SK-N-SH treated with all-trans-retinoic acid at 6 μM for 48 hours (cell line): Measurements from ENCODE around the gene CCDC122.

Experiments used
- ATAC-seq: fragments of 200-7000 bp; cut with Tn5 transposase; 3 replicates; pipeline ENCODE4 v1.9.1; 2020; ENCODE audit warnings: mild to moderate bottlenecking, moderate library complexity
- ARNTL ChIP-seq: fragments of 450-650 bp; formaldehyde crosslinking; IDR thresholded peaks from 2 replicates; pipeline ENCODE4 v1.5.0; 2020; ENCODE audit warnings: low read depth, mild to moderate bottlenecking, moderate library complexity, borderline replicate concordance
- BACH2 ChIP-seq: fragments of 250-450 bp; sonication (Bioruptor Pico); IDR thresholded peaks from 2 replicates; pipeline ENCODE4 v1.9.0; 2021; ENCODE audit warnings: mild to moderate bottlenecking, borderline replicate concordance
- CREB5 ChIP-seq: fragments of 250-450 bp; sonication (Bioruptor Pico); IDR thresholded peaks from 2 replicates; pipeline ENCODE4 v1.5.1; 2020; ENCODE audit warnings: low read depth, mild to moderate bottlenecking, moderate library complexity
- CSDC2 ChIP-seq: fragments of 250-450 bp; sonication (Bioruptor Pico); IDR thresholded peaks from 2 replicates; pipeline ENCODE4 v1.5.0; 2020; ENCODE audit warnings: mild to moderate bottlenecking, moderate library complexity
- CSRNP3 ChIP-seq: fragments of 250-450 bp; sonication (Bioruptor Pico); IDR thresholded peaks from 2 replicates; pipeline ENCODE4 v1.5.1; 2021; ENCODE audit warnings: mild to moderate bottlenecking, moderate library complexity
- GLIS3 ChIP-seq: fragments of 250-450 bp; sonication (Bioruptor Pico); IDR thresholded peaks from 2 replicates; pipeline ENCODE4 v1.5.0; 2020; ENCODE audit warnings: mild to moderate bottlenecking, moderate library complexity
- ISL1 ChIP-seq: fragments of 250-450 bp; sonication (Bioruptor Pico); IDR thresholded peaks from 2 replicates; pipeline ENCODE4 v2.1.2; 2022; ENCODE audit warnings: mild to moderate bottlenecking, moderate library complexity
- OSR1 ChIP-seq: fragments of 250-450 bp; sonication (Bioruptor Pico); IDR thresholded peaks from 2 replicates; pipeline ENCODE4 v1.8.0; 2022; ENCODE audit warnings: moderate library complexity, mild to moderate bottlenecking, inconsistent platforms
- PATZ1 ChIP-seq: fragments of 250-450 bp; sonication (Bioruptor Pico); IDR thresholded peaks from 2 replicates; pipeline ENCODE4 v1.8.0; 2020; ENCODE audit warnings: mild to moderate bottlenecking, moderate library complexity, borderline replicate concordance
- POU6F1 ChIP-seq: fragments of 250-450 bp; sonication (Bioruptor Pico); IDR thresholded peaks from 2 replicates; pipeline ENCODE4 v1.8.0; 2021; ENCODE audit warnings: low read depth, mild to moderate bottlenecking, moderate library complexity, borderline replicate concordance
- RARB ChIP-seq: fragments of 250-450 bp; sonication (Bioruptor Pico); IDR thresholded peaks from 2 replicates; pipeline ENCODE4 v1.8.0; 2021; ENCODE audit warnings: mild to moderate bottlenecking, moderate library complexity
- SNAI2 ChIP-seq: fragments of 250-450 bp; sonication (Bioruptor Pico); IDR thresholded peaks from 2 replicates; pipeline ENCODE4 v1.5.0; 2020; ENCODE audit warnings: mild to moderate bottlenecking, moderate library complexity
- TCF4 ChIP-seq: fragments of 250-450 bp; sonication (Bioruptor Pico); IDR thresholded peaks from 2 replicates; pipeline ENCODE4 v1.8.0; 2021; ENCODE audit warnings: mild to moderate bottlenecking, moderate library complexity, borderline replicate concordance
- TOX ChIP-seq: fragments of 250-450 bp; sonication (Bioruptor Pico); IDR thresholded peaks from 2 replicates; pipeline ENCODE4 v1.8.0; 2021; ENCODE audit warnings: mild to moderate bottlenecking, moderate library complexity, borderline replicate concordance
- TSHZ2 ChIP-seq: fragments of 250-450 bp; sonication (Bioruptor Pico); IDR thresholded peaks from 2 replicates; pipeline ENCODE4 v1.5.0; 2020; ENCODE audit warnings: mild to moderate bottlenecking, moderate library complexity
- ZC3H10 ChIP-seq: fragments of 250-450 bp; sonication (Bioruptor Pico); IDR thresholded peaks from 2 replicates; pipeline ENCODE4 v1.5.1; 2021; ENCODE audit warnings: mild to moderate bottlenecking, moderate library complexity
- ZFP3 ChIP-seq: fragments of 250-450 bp; sonication (Bioruptor Pico); IDR thresholded peaks from 2 replicates; pipeline ENCODE4 v1.5.0; 2020; ENCODE audit warnings: mild to moderate bottlenecking, moderate library complexity
- ZFP30 ChIP-seq: fragments of 450-650 bp; formaldehyde crosslinking; IDR thresholded peaks from 2 replicates; pipeline ENCODE4 v1.5.0; 2022; ENCODE audit warnings: mild to moderate bottlenecking, moderate library complexity
- ZNF565 ChIP-seq: fragments of 450-650 bp; formaldehyde crosslinking; conservative IDR thresholded peaks from 2 replicates; pipeline ENCODE4 v1.5.0; 2020; ENCODE audit warnings: low read depth, mild to moderate bottlenecking, moderate library complexity
- ZNF8 ChIP-seq: fragments of 450-650 bp; formaldehyde crosslinking; IDR thresholded peaks from 2 replicates; pipeline ENCODE4 v1.5.0; 2020; ENCODE audit warnings: mild to moderate bottlenecking, moderate library complexity

The CCDC122 gene

GRCh38 chr13:43815204-43815603, 64.3 kb downstream of the CCDC122 start:
- 0 out of 2 replicates have a peak, but pooled peaks have one; percentile 48 for TF ChIP-seq ZNF565 (CRISPR knock-in tag)
- TF ChIP-seq ARNTL (CRISPR knock-in tag), result no peak
- peak; percentile 45; the same call in 1 of the 2 replicates for TF ChIP-seq ZNF8
- TF ChIP-seq CREB5 (CRISPR knock-in tag), result peak; percentile 95
- TF ChIP-seq SNAI2 (CRISPR knock-in tag), result no peak
- TF ChIP-seq POU6F1 (CRISPR knock-in tag), result peak; percentile 70; the same call in 1 of the 2 replicates
- peak; percentile 100 for TF ChIP-seq ISL1 (CRISPR knock-in tag)
- no peak for TF ChIP-seq RARB (CRISPR knock-in tag)
- TF ChIP-seq CSRNP3, result peak; percentile 81; the same call in 1 of the 2 replicates
- no peak for TF ChIP-seq TOX (CRISPR knock-in tag)
- TF ChIP-seq CSDC2, result peak; percentile 91
- TF ChIP-seq GLIS3 (CRISPR knock-in tag), result peak; percentile 97
- TF ChIP-seq ZFP3 (CRISPR knock-in tag), result peak; percentile 77; the same call in 1 of the 2 replicates
- TF ChIP-seq ZC3H10 (CRISPR knock-in tag), result peak; percentile 85
- TF ChIP-seq PATZ1 (CRISPR knock-in tag), result peak; percentile 99
- TF ChIP-seq ZFP30, result no peak
- peak; percentile 98 for ATAC-seq

- no peak for ATAC-seq
- no peak for TF ChIP-seq CSRNP3
- no peak for TF ChIP-seq SNAI2 (CRISPR knock-in tag)
- no peak for TF ChIP-seq CREB5 (CRISPR knock-in tag)
- TF ChIP-seq ZC3H10 (CRISPR knock-in tag), result no peak
- no peak for TF ChIP-seq TCF4 (CRISPR knock-in tag)
- TF ChIP-seq ARNTL (CRISPR knock-in tag), result no peak
- TF ChIP-seq GLIS3 (CRISPR knock-in tag), result no peak
- no peak for TF ChIP-seq TOX (CRISPR knock-in tag)
- TF ChIP-seq ISL1 (CRISPR knock-in tag), result no peak
- no peak for TF ChIP-seq OSR1 (CRISPR knock-in tag)
- TF ChIP-seq ZNF565 (CRISPR knock-in tag), result no peak
- no peak for TF ChIP-seq BACH2
- no peak for TF ChIP-seq ZFP3 (CRISPR knock-in tag)
- no peak for TF ChIP-seq ZFP30
- no peak for TF ChIP-seq PATZ1 (CRISPR knock-in tag)
- TF ChIP-seq CSDC2, result no peak
- no peak for TF ChIP-seq TSHZ2 (CRISPR knock-in tag)
- TF ChIP-seq ZNF8, result no peak
Measured at GRCh38 chr13:43808676-43809075, 70.9 kb downstream of the CCDC122 start.
